HG03432 (cell line): ENCODE data around the gene HDHD3.
"Not testable (repeated sequence)": the region's sequence is repeated elsewhere in the genome, so short reads cannot be mapped to it uniquely, and the experiment has no call there.

Experiments used
- ATAC-seq: cut with Tn5 transposase; IDR thresholded peaks from one replicate; pipeline ENCODE4 v1.9.1; 2021; ENCODE audit warnings: mild to moderate bottlenecking, moderate library complexity; ENCODE audit not compliant: unreplicated experiment

The HDHD3 gene

DNA sequence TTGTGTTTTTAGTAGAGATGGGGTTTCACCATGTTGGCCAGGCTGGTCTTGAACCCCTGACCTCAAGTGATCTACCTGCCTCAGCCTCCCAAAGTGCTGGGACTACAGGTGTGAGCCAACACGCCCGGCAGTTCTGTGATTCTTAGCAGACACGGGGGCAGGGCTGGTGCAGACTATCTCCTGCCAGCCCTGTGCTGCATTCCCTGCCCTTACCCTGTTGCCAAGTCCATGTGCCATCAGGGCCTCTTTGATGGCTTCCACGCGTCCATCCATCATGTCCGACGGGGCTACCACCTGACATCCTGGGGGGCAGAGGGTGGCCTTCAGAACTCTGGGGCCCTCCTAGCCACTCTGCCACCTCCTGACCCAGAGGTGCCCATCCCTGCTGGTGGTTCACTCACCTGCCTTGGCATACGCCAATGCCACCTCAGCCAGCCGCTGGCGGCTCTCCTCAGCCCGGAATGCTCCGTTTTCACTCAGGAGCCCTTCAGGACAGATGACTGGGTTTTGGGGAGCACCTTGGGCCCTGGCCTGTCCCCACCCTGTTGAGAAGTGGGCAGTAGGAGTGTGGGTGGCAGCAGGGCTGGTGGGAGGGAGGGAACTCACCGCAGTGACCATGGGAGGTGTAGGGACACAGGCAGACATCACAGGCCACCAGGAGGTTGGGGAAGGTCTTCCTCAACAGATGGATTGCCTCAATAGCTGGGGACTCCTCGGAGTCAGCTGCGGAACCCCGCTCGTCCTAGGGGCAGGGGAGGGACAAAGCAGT is 13.6 kb upstream of the HDHD3 start:
- no peak for ATAC-seq

DNA sequence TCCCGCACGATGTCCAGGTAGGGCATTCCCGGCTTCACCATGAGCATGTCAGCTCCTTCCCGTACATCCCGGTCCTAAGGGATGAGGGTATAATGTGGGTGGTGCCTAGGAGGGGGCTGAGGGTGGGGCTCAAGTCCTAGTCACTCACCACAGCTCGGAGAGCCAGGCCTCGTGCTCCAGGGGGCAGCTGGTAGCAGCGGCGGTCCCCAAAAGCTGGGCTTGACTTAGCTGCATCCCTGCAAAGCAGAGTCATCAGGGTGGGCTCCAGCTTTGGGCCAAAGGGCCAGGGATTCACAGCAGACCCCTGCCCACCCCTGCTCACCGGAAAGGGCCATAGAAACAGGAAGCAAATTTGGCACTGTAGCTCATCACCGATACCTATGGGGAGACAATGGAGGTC is 12.7 kb upstream of the HDHD3 start:
- ATAC-seq, result no peak

DNA sequence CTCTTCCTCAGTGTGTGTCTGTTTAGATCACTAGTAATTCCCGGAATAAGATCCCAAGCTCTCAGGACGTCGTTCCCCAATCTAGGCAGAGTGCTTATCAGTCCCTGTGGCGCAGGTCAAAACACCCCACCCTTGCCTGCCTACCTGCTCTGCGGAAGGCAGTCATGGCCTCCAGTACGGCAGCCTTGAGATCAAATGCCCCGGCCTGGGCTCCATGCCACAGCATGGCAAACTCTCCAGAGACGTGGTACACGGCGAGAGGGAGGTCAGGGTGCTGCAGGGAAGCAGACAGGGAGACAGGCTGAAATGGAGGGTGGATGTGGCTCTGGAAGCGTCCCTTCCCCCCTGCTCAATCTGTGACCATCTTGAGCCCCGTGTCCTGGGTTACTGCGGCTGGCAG is 12.0 kb upstream of the HDHD3 start:
- ATAC-seq, result no peak

DNA sequence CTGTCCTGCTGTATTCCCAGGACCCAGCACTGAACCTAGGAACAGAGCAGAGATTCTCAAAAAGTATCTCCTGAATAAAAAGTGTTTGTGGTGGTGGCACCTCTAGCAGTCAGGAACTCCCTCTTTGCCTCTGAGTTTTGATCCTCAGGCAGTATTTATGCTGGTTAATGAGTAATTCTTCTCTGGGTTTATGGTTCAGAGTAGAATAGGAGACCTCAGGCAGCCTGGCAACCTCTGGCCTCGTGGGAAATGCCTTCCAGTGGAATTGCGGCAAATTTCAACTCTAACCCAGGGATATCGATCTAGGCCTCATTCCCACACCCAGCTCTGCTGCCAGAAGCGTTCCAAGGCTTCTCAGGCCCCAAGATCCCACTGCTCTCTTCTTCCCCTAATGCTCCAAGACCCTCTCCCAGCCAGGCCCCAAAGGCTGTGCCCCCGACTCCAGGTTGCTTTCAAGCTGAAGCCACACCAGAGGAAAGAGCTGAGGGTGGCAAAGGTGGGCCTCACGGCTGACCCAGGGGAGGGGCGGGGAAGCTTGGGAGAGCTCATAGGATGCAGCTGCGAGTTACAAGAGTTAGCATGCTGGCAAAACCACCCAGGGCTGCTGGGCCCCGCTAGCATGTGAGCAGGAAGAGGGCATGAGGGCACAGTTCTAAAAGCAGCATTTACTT is 10.9 kb upstream of the HDHD3 start:
- ATAC-seq, result no peak

DNA sequence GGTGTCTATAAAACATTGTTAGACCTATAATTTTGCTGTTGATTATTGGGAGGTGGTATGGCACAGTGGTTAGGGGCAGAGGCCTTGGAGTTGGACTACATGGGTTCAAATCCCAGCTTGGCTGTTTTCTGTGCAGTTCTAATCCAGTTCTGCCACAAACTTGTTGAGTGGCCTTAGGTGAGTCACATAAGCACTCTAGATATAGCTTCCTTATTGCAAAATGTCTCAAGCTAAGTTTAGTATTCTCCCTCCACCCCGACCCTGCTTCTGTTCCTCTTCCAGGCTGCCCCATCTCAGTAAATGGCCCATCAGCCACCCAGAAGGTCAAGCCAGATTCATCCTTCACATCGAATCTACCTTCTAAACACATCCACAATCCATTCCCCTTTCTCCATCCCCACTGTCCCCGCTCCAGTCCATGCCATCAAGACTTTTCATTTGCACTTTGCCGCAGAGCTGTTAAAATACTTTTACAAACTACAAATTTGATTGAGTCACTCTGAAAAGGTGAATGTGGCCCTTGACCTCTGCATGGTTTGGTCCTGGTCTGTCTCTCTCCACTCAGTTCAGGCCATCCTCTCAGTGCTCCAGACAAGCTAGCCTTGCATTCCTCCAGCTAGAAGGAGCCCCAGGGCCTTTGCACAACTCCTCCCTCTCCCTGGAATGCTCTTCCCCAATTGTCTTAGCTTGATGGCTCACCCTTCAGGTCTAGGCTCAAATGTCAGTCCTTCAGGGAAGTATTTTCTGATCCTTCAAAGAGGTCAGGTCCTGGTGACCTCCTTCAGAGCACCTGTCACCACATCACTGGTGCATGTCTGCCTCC is 10.0 kb upstream of the HDHD3 start:
- ATAC-seq, result no peak

DNA sequence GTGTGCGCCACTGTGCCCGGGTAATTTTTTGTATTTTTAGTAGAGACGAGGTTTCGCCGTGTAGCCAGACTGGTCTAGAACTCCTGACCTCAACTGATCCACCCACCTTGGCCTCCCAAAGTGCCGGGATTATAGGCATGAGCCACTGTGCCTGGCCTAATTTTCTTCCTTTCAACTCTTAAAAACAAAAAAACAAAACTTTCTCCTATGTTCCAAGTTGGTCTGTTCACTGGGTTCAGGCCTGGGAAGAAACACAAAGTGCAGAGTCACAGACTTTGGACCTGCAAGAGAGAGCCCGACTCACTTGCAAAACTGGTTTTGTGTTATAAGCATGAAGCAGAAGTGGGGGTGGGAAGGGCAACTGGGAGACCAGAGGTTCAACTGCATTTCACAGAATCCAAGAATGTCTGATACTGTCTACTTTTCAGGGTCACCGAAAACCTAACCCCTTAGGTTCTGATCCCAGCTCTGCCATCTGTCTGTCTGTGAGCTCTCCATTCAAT is 5.2 kb upstream of the HDHD3 start:
- no peak for ATAC-seq

DNA sequence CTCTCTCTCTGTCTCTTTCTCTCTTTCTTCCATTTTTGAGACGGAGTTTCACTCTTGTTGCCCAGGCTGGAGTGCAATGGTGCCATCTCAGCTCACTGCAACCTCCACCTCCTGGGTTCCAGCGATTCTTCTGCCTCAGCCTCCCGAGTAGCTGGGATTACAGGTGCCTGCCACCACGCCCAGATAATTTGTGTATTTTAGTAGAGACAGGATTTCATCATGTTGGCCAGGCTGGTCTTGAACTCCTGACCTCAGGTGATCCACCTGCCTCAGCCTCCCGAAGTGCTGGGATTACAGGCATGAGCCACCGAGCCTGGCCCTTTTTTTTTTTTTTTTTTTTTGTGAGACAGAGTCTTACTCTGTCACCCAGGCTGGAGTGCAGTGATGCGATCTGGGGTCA is 4.7 kb upstream of the HDHD3 start:
- ATAC-seq, result not testable (repeated sequence)

DNA sequence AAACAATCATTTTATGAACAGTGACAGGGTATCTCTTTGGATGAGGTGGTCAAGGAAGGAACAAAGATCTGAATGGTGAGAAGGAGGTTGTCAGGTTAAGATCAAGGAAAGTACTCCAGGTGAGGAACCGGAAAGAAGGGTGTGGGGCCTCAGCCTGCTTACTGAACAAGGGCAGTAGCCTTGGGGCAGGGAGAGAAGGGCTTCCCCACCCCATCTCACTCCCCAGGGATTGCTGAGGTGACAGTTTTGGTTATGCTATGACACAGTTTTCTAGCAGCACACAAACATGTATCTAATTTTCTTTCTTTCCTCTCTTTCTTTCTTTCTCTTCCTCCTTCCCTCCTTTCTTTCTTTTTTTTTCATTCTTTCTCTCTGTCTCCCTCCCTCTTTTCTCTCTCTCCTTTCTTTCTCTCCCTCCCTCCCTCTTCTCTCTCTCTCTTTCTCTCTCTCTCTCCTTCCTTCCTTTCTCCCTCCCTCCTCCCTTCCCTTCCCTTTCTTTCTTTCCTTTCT is 4.1 kb upstream of the HDHD3 start:
- ATAC-seq, result peak; percentile 78

DNA sequence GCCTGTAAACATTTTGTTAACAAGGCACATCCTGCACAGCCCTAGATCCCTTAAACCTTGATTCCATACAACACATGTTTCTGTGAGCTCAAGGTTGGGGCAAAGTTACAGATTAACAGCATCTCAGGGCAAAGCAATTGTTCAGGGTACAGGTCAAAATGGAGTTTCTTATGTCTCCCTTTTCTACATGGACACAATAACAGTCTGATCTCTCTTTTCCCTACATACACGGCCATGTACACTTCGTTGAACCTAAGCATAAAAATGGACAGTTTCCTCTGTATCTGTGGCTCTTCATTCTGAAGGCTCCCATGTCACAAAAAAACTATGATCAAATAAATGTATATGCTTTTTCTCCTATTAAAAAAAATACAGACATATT is 3.0 kb upstream of the HDHD3 start:
- ATAC-seq, result not testable (repeated sequence)

DNA sequence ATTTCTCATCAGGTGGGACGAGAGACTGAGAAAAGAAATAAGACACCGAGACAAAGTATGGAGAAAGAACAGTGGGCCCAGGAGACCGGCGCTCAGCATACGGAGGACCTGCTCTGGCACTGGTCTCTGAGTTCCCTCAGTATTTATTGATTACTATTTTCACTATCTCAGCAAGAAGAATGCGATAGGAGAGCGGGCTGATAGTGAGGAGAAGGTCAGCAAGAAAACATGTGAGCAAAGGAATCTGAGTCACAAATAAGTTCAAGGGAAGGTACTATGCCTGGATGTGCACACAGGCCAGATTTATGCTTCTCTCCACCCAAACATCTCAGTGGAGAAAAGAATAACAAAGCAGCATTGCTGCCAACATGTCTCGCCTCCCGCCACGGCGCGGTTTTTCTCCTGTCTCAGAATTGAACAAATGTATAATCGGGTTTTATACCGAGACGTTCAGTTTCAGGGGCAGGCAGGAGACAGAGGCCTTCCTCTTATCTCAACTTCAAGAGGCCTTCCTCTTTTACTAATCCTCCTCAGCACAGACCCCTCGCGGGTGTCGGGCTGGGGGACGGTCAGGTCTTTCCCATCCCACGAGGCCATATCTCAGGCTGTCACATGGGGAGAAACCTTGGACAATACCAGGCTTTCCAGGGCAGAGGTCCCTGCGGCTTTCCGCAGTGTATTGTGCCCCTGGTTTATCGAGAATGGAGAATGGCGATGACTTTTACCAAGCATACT is 2.5 kb upstream of the HDHD3 start:
- not testable (repeated sequence) for ATAC-seq

DNA sequence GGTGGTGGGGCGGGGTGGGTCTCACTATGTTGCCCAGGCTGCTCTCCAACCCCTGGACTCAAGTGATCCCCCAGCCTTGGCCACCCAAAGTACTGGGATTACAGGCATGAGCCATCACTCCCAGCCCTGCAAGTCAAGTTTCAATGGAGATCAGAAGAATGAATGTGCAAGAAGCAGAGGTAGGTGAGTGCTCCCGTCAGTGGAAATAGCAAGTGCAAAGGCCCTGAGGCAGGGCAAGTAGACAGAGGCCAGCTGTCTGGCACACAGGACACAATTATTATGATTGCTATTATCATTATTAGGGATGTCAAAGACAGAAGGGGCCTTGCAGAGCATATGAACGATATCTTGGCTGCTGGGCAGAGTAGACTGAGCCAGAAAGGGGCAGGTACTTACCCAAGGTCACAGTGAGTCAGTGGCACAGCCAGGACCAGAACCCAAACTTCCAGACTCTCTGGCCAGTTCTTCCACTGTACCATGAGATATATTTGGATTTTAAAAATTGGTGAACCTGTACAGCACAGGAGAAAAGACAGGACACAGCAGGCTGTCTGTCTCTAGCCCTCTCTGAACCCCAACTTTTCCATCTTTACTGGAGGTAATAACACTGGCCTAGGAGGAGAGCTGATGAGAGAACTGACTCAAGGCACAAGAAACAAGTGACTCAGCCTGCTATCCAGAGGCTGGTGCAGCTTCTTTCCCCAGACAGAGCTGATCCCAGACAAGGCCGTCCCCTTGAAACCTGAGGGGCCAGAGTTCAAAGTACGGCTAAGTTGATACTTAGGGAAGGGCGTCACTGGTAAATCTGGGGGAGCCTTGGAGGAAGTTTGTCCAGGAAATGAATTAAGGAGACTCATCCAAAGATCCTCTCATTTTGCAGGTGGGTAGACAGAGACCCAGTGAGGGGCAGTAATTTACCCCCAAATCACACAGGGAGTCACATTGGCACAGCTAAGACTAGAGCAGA is 1.4 kb downstream of the HDHD3 start:
- no peak for ATAC-seq

DNA sequence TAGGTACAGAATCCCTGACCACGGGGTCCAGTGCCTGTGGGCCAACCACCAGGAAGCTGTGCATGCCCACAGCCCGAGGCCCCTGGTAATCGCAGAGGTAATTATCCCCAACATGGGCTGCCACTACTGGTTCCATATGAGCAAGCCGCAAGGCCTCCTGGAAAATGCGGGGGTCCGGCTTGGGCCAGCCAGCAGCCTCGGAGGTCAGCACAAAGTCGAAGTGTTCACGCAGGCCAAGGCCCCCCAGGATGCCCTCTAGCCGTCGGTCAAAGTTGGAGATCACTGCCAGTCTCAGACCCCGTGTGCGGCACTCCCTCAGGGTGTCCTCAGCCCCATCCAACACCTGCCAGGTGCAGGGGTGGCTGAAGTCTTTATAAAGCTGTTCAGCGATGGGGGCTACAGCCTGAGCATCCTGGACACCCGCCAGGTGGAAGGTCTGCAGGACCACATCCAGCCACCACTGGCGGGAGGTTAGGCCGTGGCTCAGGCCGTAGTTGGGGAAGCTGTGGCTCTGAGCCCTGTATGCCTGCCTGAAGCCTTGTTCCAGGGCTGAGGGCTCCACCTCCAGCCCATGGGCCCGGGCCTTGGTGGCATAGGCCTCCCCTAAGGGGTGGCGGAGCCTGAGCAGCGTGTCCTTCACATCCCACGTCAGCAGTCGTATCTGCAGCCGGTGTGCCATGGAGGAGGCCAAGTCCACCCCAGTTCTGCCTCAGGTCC is 3.0 kb downstream of the HDHD3 start:
- no peak for ATAC-seq

DNA sequence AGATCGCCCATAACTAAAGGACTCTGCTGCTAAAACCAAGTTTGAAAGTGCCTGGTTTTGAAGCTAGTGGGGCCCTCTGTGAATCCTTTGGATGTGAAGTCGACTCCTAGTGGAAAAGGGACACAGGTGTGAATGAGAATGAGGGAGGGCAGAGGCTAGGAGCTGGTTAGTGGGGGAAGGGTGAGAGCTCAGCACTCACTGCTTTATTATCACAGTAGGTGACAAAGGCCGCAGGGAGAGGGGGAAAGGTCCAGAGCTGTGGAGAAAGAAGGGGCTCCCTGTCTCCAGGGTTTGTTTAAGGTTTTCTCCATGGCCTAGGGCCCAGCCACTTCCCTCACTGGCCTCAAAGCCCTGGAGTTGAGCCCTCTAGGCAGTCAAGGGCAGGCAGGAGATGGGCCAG is 3.5 kb downstream of the HDHD3 start:
- ATAC-seq, result no peak

DNA sequence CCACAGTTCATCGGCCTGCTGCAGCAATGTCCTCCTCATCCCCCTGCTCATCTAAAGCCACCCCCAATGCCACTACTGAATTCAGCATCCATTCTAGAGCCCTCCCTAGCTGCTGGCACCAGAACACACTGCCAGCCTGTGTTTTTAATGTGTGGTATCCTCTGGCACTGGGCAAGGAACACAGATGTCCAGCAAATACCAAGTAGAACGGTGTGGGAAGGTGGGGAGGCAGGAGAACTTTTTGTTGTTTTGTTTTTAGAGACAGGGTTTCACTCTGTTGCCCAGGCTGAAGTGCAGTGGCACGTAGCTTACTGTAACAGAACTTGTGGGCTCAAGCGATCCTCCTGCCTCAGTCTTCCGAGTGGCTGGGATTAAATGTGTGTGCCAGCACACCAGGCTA is 4.7 kb downstream of the HDHD3 start:
- ATAC-seq, result no peak

DNA sequence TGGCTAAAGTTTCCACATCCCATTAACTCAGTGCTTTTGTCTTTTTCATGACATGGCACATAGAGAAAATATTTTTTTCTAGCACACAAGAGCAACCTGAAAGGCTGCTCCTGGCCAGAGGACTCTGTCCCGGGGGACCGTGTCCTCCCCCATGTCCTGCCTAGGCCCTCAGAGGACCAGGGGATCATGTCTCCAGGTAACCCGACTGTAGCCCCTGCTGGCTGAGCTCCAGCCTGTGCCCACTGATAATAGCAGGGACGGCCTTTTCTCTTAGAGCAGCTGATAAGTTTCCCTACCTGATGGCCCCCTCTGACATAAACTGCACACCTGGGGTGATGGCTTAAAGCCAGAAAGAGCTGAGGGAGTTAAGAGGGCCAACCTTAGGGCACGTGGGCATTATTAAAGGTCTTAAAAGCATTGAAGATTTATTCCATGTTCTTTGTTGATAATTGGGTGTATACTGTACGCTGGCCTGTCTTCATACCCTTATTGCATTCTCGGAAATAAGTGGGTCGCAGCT is 5.9 kb downstream of the HDHD3 start:
- ATAC-seq, result no peak

DNA sequence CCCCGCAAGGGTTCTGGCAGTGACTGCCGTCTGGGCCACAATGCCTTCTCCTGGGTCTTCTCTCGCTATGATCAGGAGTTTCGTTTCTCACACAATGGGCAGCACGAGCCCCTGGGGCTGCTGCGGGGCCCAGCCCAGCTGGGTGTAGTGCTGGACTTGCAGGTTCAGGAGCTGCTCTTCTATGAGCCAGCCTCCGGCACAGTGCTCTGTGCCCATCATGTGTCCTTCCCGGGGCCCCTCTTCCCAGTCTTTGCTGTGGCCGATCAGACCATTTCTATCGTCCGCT is 7.0 kb downstream of the HDHD3 start:
- no peak for ATAC-seq

DNA sequence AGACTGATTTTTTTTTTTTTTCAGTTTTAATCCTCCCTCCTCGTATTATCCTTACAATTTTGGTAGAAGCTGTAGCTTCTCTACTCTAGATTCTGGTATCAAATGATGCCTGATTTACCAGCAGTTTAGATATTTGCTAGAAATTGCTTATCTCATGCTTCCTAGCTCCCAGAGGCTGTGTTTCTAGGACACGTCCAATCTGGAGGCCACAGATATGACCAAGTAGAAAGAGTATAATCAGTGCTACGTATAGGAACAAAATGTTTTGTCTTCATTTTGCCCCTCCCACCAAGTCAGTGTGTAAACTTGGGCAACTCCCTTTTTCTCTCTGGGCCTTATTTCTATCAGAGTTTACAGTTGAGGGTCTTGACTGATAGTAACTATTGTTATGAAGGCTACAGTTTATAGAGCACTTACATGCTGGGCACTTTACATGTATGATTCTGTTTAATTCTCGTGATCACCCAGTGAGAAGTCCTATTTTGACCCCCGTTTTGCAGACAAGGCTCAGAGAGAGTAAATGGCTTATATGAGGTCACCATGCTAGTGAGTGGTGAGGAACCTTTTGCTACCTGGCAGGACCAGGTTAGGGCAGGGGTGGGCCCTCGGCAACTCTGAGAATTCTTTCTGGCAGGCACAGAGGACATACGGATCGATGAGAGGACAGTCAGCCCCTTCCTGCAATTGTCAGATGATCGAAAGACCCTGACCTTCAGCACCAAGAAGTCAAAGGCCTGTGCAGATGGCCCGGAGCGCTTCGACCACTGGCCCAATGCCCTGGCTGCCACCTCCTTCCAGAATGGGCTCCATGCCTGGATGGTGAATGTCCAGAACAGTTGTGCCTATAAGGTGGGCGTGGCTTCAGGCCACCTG is 7.6 kb downstream of the HDHD3 start:
- ATAC-seq, result no peak
